Tibial artery (tissue), 4 donors: ENCODE data around the gene SORCS2.

ENCODE experiments used
- DNase-seq, 2 donors: peaks; one replicate each; pipeline ENCODE4 v3.0.0-alpha.2; 2019
- H3K27ac ChIP-seq, 2 donors: fragments of 200-600 bp; sonication (generic) in 1 of 2; 1 replicate in 1 of 2; 2 replicates in 1 of 2; pipeline ENCODE4 v1.5.1; 2018 to 2019; ENCODE audit warnings: mild to moderate bottlenecking in 1 of 2
- H3K27me3 ChIP-seq, 2 donors: fragments of 200-600 bp; sonication (generic) in 1 of 2; one replicate each; pipeline versions ENCODE4 v1.5.1 to v1.6.0; 2016 to 2019
- H3K36me3 ChIP-seq, 3 donors: fragments of 200-600 bp; sonication (generic) in 2 of 3; one replicate each; pipeline ENCODE4 v1.5.1; 2016 to 2019; ENCODE audit warnings: mild to moderate bottlenecking in 2 of 3
- H3K4me1 ChIP-seq, 4 donors: fragments of 200-600 bp; sonication (generic) in 2 of 4; 1 replicate in 3 of 4; 2 replicates in 1 of 4; pipeline ENCODE4 v1.5.1; 2016 to 2019
- H3K4me3 ChIP-seq, 2 donors: fragments of 200-600 bp; sonication (generic) in 1 of 2; 1 replicate in 1 of 2; 2 replicates in 1 of 2; pipeline ENCODE4 v1.5.1; 2018 to 2019; ENCODE audit warnings: mild to moderate bottlenecking in 2 of 2
- H3K9me3 ChIP-seq, 3 donors: fragments of 200-600 bp; sonication (generic) in 1 of 3; one replicate each; pipeline ENCODE4 v1.5.1; 2016 to 2019
- CTCF ChIP-seq, 2 experiments: fragments of 200-600 bp in 1 of 2; fragments of 450-650 bp in 1 of 2; IDR thresholded peaks; one replicate each; pipeline ENCODE4 v1.5.1; 2017 to 2019; ENCODE audit warnings: antibody characterized with exemption in 2 of 2, mild to moderate bottlenecking in 1 of 2, moderate library complexity in 1 of 2
- intact Hi-C: fragments of 100-400 bp; cut with DNase I; formaldehyde crosslinking; loops from one replicate; pipeline ENCODE4 v1.15.0; 2023; ENCODE audit warnings: low total_unique reads

The SORCS2 gene

GRCh38 chr4:7742807-7743280 lies 550.5 kb downstream of the SORCS2 start:
- Histone ChIP-seq H3K27me3 (no peaks in the 10 kb centered on the region), H3K4me1 (peaks cover 0 to 9% (median 0%) of the 10 kb centered on the region in 4 donors), H3K9me3 (no peaks in the 10 kb centered on the region), H3K36me3 (peaks cover 0 to 4% (median 3%) of the 10 kb centered on the region in 3 donors), H3K4me3 (no peak overlapping the region), H3K27ac (no peak overlapping the region)
- intact Hi-C loops: no loop called here
- no peak for TF ChIP-seq CTCF (IDR thresholded peaks at IDR 0.05)
- no peak for DNase-seq

DNA sequence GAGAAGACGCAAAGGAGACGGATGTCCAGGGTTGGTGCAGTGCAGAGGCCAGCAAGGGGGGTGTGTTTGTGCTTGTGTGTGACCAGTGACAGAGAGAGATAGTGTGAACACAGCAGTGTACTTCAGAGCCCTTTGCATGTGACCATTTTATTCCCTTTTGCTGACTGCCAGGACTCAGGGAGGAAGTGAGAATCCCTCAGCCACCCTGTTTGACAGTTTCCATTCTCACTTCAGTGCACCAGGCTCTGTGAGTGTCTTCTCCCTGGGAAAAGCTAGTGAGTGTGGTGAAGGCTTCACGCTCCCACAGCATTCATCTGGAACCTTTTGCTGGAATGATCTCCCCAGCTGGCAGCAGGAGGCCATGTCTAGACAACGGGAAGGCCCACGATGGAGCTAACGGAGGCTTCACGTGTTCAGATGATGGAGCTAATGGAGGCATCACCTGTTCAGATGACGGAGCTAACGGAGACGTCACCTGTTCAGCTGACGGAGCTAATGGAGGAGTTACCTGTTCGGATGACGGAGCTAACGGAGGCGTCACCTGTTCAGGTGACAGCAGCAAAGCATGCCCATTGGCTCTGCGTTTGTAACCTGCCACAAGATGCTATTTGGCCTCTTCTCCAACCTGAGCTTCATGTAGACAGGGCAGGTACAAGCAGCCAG lies 551.9 kb downstream of the SORCS2 start:
- no peaks in the 10 kb centered on the region for H3K27me3 ChIP-seq
- no peak for DNase-seq
- no peaks in the 10 kb centered on the region for H3K36me3 ChIP-seq
- H3K4me3 ChIP-seq: no peak overlapping the region
- no peak overlapping the region for H3K27ac ChIP-seq
- H3K9me3 ChIP-seq: no peaks in the 10 kb centered on the region
- intact Hi-C loops: no loop called here
- H3K4me1 ChIP-seq: peaks cover 0 to 9% (median 0%) of the 10 kb centered on the region in 4 donors
- TF ChIP-seq CTCF (IDR thresholded peaks at IDR 0.05): no peak

GRCh38 chr4:7745301-7745885 lies 553.1 kb downstream of the SORCS2 start:
- intact Hi-C loops: no loop called here
- Histone ChIP-seq H3K4me3 (no peak overlapping the region), H3K36me3 (no peaks in the 10 kb centered on the region), H3K4me1 (peaks cover 0 to 15% (median 1%) of the 10 kb centered on the region in 4 donors), H3K27ac (no peak overlapping the region), H3K27me3 (no peaks in the 10 kb centered on the region), H3K9me3 (no peaks in the 10 kb centered on the region)
- TF ChIP-seq CTCF (IDR thresholded peaks at IDR 0.05): no peak
- no peak for DNase-seq

- H3K27me3 ChIP-seq: no peaks in the 10 kb centered on the region
- peaks cover 0 to 25% (median 10%) of the 10 kb centered on the region in 4 donors for H3K4me1 ChIP-seq
- H3K27ac ChIP-seq: no peak overlapping the region
- DNase-seq: no peak
- no peak for TF ChIP-seq CTCF (IDR thresholded peaks at IDR 0.05)
- intact Hi-C loops: no loop called here
- H3K36me3 ChIP-seq: no peaks in the 10 kb centered on the region
- no peaks in the 10 kb centered on the region for H3K9me3 ChIP-seq
- no peak overlapping the region for H3K4me3 ChIP-seq
These were observed 554.2 kb downstream of the SORCS2 start for GRCh38 chr4:7746351-7747061.

GRCh38 chr4:7747062-7747385 lies 554.7 kb downstream of the SORCS2 start:
- DNase-seq: peak in 1 of 2 donors; percentile 45
- Histone ChIP-seq H3K4me1 (peaks cover 0 to 25% (median 10%) of the 10 kb centered on the region in 4 donors), H3K27ac (no peak overlapping the region), H3K36me3 (no peaks in the 10 kb centered on the region), H3K27me3 (no peaks in the 10 kb centered on the region), H3K9me3 (no peaks in the 10 kb centered on the region), H3K4me3 (no peak overlapping the region)
- no peak for TF ChIP-seq CTCF (IDR thresholded peaks at IDR 0.05)
- intact Hi-C loops: no loop called here
